Measurements from ENCODE around the gene CCDC137.

The CCDC137 gene

DNA sequence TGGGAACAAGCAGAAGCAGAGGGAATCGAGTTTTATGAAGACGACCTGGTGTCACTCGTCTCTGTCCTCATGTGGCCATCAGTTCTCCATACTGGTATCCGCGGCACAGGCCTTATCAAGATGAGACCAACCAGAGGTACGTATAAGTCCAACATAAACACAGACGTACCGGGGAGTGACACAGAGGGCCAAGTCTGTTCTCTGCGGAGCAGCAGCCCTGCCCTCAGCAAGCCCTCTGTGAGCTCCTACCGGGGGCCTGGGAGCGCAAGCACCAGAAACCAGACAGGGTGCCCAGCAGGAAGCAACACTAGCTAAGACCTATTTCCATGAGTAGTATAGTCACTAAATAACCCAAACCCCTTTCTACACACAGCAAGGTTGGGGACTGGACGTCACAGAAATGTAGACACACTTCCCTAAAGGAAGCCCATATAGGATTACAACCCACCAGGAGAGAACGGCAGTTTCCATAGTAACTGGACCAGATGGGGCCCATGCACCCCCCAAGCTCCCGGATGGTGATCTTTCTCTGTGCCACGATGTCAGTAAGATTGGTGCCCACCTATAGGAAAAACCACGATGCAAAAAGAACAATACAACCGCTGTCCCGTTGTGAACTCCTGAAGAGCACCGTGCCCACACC lies 16.1 kb downstream of the CCDC137 start:
- no peaks in the 10 kb centered on the region for H3K27me3 ChIP-seq (ENCODE audit: control insufficient read depth, insufficient read depth, low read length)
- peaks cover 2% of the 10 kb centered on the region for H3K4me1 ChIP-seq (ENCODE audit: control insufficient read depth, insufficient read depth, low read length)
- H3K27ac ChIP-seq (ENCODE audit: low read length): no peak overlapping the region
- H3K4me3 ChIP-seq (ENCODE audit: low read length): peak overlapping the region; percentile 89
- DNase-seq (ENCODE audit: low read depth, low spot score): no peak
- H3K9me3 ChIP-seq (ENCODE audit: control insufficient read depth, insufficient read depth, low read length): no peaks in the 10 kb centered on the region
- H3K36me3 ChIP-seq (ENCODE audit: control insufficient read depth, insufficient read depth, low read length): peaks cover 8% of the 10 kb centered on the region
- no CpG with 5 or more reads among the region's 19 CpGs for WGBS (ENCODE audit: insufficient coverage, insufficient read length)

DNA sequence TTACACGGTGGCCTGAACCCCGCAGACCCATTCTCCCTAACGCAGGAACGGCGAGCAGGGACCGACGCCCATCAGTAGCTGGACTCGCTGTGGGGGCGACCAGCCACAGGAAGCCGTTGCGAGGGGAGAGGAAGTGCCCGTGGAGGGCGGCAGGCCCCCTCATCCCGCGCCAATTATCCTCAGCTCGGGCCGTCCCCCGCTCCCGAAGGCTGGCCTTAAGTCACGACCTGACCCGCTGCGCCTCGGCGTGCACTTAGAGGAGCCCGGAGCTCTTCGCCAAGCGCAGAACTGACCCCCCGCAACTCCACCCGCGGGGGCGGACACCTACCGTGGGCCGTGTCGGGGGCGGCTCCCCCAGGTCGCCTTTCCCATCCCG lies 16.7 kb downstream of the CCDC137 start:
- Histone ChIP-seq H3K36me3 (ENCODE audit: control insufficient read depth, insufficient read depth, low read length) (peaks cover 12% of the 10 kb centered on the region), H3K27me3 (ENCODE audit: control insufficient read depth, insufficient read depth, low read length) (no peaks in the 10 kb centered on the region), H3K27ac (ENCODE audit: low read length) (no peak overlapping the region), H3K4me3 (ENCODE audit: low read length) (peak overlapping the region; percentile 89), H3K4me1 (ENCODE audit: control insufficient read depth, insufficient read depth, low read length) (peaks cover 2% of the 10 kb centered on the region), H3K9me3 (ENCODE audit: control insufficient read depth, insufficient read depth, low read length) (no peaks in the 10 kb centered on the region)
- no CpG with 5 or more reads among the region's 37 CpGs for WGBS (ENCODE audit: insufficient coverage, insufficient read length)
- no peak for DNase-seq (ENCODE audit: low read depth, low spot score)

DNA sequence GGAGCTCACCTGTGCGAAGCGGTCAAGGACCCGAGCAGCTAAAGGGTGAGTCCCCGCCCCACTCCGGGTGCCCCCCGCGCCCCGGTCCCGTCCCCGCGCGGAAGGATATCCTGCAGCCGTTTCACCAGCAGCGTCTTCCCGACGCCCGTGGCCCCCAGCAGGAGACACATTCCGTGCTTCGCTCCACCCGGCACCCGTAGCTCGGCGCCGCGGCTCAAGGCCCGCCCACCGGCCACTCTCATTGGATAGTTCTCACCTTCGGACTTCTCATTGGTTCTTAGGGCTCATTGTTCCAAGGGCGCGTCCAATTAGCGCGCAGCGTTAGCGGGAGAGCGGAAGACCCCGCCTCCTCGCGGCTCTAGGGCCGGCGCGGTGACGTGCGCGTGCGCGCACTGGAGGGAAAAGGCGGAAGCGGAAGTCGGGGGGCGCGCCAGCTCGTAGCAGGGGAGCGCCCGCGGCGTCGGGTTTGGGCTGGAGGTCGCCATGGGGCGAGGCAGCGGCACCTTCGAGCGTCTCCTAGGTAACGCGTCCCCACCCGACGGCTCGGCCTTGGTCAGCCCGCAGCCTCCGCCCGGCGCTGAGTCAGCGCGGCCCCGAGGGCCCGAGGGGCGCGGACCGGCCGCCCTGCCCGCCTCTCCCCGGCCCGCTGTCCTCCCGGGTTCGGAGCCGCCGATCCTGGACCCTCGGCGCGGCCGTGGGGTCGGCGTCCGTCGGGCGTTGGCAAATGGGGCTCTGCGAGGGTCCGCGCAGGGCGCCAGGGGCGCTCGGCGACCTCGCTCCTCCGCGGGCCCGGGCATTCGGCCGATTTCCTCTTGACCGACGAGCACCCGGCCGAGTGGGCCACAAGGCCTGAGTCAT lies 17.3 kb downstream of the CCDC137 start, which contains the start of the genes ARL16 and HGS:
ARL16 (minus strand) TSS at position 214 of the 858 bp plus-strand sequence; CDS start at position 170, 44 bp downstream.
HGS (plus strand) TSS at position 428 of the 858 bp plus-strand sequence; CDS start at position 484, 56 bp downstream.
- peak; percentile 95 for DNase-seq (ENCODE audit: low read depth, low spot score)
- Histone ChIP-seq H3K9me3 (ENCODE audit: control insufficient read depth, insufficient read depth, low read length) (no peaks in the 10 kb centered on the region), H3K4me3 (ENCODE audit: low read length) (peak within 1 kb of the TSS; percentile 89), H3K27me3 (ENCODE audit: control insufficient read depth, insufficient read depth, low read length) (no peaks in the 10 kb centered on the region), H3K4me1 (ENCODE audit: control insufficient read depth, insufficient read depth, low read length) (peaks cover 2% of the 10 kb centered on the region), H3K27ac (ENCODE audit: low read length) (no peak within 1 kb of the TSS), H3K36me3 (ENCODE audit: control insufficient read depth, insufficient read depth, low read length) (peaks cover 16% of the 10 kb centered on the region)
- no CpG with 5 or more reads among the region's 112 CpGs for WGBS (ENCODE audit: insufficient coverage, insufficient read length)

DNA sequence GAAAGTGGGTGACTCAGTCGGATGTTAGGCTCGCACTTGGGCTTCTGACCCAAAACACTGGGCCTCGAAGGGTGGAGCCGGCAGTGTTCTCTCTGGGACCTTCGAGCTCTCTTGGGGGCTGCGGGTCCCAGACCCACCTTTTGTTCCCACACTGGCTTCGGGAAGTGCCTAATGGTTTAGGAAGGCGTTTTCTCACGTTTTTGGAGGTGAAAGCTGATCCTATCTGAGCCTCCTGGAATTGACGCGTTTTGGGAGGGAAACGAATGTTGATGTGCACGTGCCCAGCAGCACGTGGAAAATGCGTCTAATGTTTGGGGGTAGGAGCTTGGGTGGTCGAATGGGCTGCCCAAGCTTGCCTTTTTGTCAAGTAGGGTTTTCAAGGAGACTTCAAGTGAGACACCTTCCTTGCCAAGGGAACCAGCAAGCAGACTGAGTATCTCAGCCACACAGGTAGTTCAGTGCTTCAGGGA lies 17.9 kb downstream of the CCDC137 start:
- Histone ChIP-seq H3K36me3 (ENCODE audit: control insufficient read depth, insufficient read depth, low read length) (peaks cover 20% of the 10 kb centered on the region), H3K4me1 (ENCODE audit: control insufficient read depth, insufficient read depth, low read length) (peaks cover 2% of the 10 kb centered on the region), H3K4me3 (ENCODE audit: low read length) (peak overlapping the region; percentile 86), H3K27me3 (ENCODE audit: control insufficient read depth, insufficient read depth, low read length) (no peaks in the 10 kb centered on the region), H3K9me3 (ENCODE audit: control insufficient read depth, insufficient read depth, low read length) (no peaks in the 10 kb centered on the region), H3K27ac (ENCODE audit: low read length) (no peak overlapping the region)
- WGBS (ENCODE audit: insufficient coverage, insufficient read length): no CpG with 5 or more reads among the region's 16 CpGs
- DNase-seq (ENCODE audit: low read depth, low spot score): no peak

DNA sequence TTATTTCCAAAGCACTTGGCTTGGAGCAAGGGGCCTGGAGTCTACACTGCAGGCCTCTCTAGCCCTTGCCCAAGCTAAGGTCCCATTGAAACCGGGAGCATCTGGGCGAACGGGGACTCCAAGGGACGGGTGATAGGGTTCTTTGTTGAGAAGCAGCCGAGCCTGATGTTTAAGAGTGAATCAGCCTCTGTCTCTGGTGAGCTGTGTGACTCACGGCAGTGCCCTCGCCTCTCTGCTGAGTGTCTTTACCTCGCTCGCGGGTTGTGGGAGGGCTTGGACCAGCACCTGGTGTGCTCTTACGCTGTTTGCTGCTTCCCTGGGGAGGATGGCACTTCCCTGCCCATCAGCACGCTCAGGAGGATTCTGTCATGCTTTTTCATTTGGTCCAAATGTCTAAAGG lies 18.6 kb downstream of the CCDC137 start:
- Histone ChIP-seq H3K4me3 (ENCODE audit: low read length) (no peak overlapping the region), H3K4me1 (ENCODE audit: control insufficient read depth, insufficient read depth, low read length) (peaks cover 2% of the 10 kb centered on the region), H3K9me3 (ENCODE audit: control insufficient read depth, insufficient read depth, low read length) (no peaks in the 10 kb centered on the region), H3K36me3 (ENCODE audit: control insufficient read depth, insufficient read depth, low read length) (peaks cover 23% of the 10 kb centered on the region), H3K27ac (ENCODE audit: low read length) (no peak overlapping the region), H3K27me3 (ENCODE audit: control insufficient read depth, insufficient read depth, low read length) (no peaks in the 10 kb centered on the region)
- WGBS (ENCODE audit: insufficient coverage, insufficient read length): no CpG with 5 or more reads among the region's 12 CpGs
- DNase-seq (ENCODE audit: low read depth, low spot score): no peak

DNA sequence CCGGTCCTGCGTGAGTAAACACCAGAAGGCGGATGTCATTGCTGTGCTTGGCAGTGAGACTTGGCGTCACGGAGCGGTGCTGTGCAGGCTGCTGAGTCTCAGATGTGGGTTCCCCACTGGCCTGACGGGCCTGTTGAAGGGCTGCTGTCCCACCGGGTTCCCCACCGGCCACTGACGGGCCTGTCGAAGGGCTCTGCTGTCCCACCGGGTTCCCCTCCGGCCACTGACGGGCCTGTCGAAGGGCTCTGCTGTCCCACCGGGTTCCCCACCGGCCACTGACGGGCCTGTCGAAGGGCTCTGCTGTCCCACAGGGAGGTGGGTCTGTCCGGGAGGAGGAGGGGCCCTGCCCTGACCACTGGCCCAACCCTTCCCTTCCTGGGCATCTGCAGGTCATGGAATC lies 20.1 kb downstream of the CCDC137 start:
- no peak overlapping the region for H3K27ac ChIP-seq (ENCODE audit: low read length)
- H3K36me3 ChIP-seq (ENCODE audit: control insufficient read depth, insufficient read depth, low read length): peaks cover 30% of the 10 kb centered on the region
- no peaks in the 10 kb centered on the region for H3K27me3 ChIP-seq (ENCODE audit: control insufficient read depth, insufficient read depth, low read length)
- no peak overlapping the region for H3K4me3 ChIP-seq (ENCODE audit: low read length)
- no peaks in the 10 kb centered on the region for H3K9me3 ChIP-seq (ENCODE audit: control insufficient read depth, insufficient read depth, low read length)
- peaks cover 2% of the 10 kb centered on the region for H3K4me1 ChIP-seq (ENCODE audit: control insufficient read depth, insufficient read depth, low read length)
- DNase-seq (ENCODE audit: low read depth, low spot score): no peak
- WGBS (ENCODE audit: insufficient coverage, insufficient read length): no CpG with 5 or more reads among the region's 20 CpGs

DNA sequence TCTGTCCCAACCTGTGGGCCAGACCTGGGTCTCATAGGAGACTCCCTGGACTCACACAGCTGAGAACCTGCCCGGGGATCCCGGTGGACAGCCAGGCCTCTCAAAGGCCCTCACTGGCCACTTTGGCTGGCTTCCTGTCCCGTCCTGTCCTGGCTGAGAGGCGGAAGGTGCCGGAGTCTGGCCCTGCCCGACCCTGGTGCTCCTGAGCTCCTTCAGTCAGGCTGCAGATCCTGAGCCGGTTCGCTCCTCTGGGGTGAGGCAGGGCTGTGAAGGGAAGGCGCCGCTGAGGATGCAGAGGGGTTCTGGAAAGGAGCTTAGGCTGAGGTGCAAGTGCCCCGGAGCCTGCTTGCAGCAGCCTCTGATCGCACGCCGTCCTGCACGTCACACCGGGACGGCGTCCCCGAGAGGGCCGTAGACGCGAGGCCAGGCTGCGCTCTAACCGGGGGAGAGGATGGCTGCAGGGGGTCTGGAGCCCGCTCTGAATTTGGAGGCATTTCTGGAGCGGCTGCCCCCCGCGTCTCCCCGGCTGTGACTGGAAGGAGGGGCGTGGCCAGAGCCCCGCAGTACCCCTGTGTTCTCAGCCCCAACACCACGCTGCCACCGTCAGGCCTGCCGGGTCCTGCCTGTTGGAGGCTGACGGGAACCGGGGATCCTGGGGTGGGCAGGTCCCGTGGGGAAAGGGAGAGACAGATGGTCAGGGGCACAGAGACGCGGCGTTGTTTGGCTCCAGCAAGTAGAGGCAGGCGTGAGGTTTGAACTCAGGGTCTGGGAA lies 21.4 kb downstream of the CCDC137 start:
- peaks cover 37% of the 10 kb centered on the region for H3K36me3 ChIP-seq (ENCODE audit: control insufficient read depth, insufficient read depth, low read length)
- no peak for DNase-seq (ENCODE audit: low read depth, low spot score)
- WGBS (ENCODE audit: insufficient coverage, insufficient read length): no CpG with 5 or more reads among the region's 41 CpGs

DNA sequence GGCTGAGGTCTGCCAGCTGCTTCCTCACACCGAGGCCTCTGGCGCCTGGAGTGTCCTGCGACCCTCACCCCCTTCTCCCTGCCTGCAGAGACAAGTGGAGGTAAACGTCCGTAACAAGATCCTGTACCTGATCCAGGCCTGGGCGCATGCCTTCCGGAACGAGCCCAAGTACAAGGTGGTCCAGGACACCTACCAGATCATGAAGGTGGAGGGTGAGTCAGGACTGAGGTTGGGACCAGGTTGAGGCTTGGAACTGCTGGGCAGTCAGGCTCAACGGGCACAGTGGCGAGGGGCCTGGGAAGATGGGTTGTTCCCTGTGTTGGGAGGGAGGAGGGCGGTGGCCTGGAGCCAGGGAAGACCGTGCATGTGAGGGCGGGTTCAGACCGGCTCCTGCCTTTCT lies 22.1 kb downstream of the CCDC137 start:
- no peak for DNase-seq (ENCODE audit: low read depth, low spot score)
- Histone ChIP-seq H3K27me3 (ENCODE audit: control insufficient read depth, insufficient read depth, low read length) (no peaks in the 10 kb centered on the region), H3K9me3 (ENCODE audit: control insufficient read depth, insufficient read depth, low read length) (no peaks in the 10 kb centered on the region), H3K27ac (ENCODE audit: low read length) (no peak overlapping the region), H3K4me1 (ENCODE audit: control insufficient read depth, insufficient read depth, low read length) (no peaks in the 10 kb centered on the region; the same call in 1 of the 2 replicates), H3K36me3 (ENCODE audit: control insufficient read depth, insufficient read depth, low read length) (peaks cover 37% of the 10 kb centered on the region), H3K4me3 (ENCODE audit: low read length) (no peak overlapping the region)
- no CpG with 5 or more reads among the region's 14 CpGs for WGBS (ENCODE audit: insufficient coverage, insufficient read length)

More for the DNA sequence above, 21.4 kb downstream of the CCDC137 start:
- no peak overlapping the region for H3K27ac ChIP-seq (ENCODE audit: low read length)
- no peak overlapping the region for H3K4me3 ChIP-seq (ENCODE audit: low read length)
- H3K4me1 ChIP-seq (ENCODE audit: control insufficient read depth, insufficient read depth, low read length): no peaks in the 10 kb centered on the region; the same call in 1 of the 2 replicates
- no peaks in the 10 kb centered on the region for H3K9me3 ChIP-seq (ENCODE audit: control insufficient read depth, insufficient read depth, low read length)
- no peaks in the 10 kb centered on the region for H3K27me3 ChIP-seq (ENCODE audit: control insufficient read depth, insufficient read depth, low read length)

DNA sequence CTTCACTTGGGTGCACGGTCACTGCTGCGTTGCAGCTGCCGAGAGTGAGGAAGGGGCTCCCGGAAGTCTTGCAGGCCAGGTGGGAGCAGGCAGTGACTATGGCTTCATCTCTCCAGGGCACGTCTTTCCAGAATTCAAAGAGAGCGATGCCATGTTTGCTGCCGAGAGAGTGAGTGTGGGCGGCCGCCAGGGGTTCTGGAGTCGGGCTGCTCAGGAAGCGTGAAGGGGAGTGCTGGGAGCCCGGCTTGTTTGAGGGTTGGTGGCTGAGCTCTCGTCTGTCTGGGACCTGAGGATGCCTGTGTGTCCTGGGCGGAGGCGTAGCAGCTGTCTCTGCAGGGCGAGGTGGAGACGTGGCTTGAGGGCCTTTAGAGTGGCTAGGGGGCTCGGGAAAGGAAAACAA lies 23.5 kb downstream of the CCDC137 start:
- Histone ChIP-seq H3K27ac (ENCODE audit: low read length) (no peak overlapping the region), H3K4me1 (ENCODE audit: control insufficient read depth, insufficient read depth, low read length) (no peaks in the 10 kb centered on the region), H3K4me3 (ENCODE audit: low read length) (no peak overlapping the region), H3K9me3 (ENCODE audit: control insufficient read depth, insufficient read depth, low read length) (no peaks in the 10 kb centered on the region), H3K36me3 (ENCODE audit: control insufficient read depth, insufficient read depth, low read length) (peaks cover 46% of the 10 kb centered on the region), H3K27me3 (ENCODE audit: control insufficient read depth, insufficient read depth, low read length) (no peaks in the 10 kb centered on the region)
- DNase-seq (ENCODE audit: low read depth, low spot score): no peak
- no CpG with 5 or more reads among the region's 18 CpGs for WGBS (ENCODE audit: insufficient coverage, insufficient read length)

DNA sequence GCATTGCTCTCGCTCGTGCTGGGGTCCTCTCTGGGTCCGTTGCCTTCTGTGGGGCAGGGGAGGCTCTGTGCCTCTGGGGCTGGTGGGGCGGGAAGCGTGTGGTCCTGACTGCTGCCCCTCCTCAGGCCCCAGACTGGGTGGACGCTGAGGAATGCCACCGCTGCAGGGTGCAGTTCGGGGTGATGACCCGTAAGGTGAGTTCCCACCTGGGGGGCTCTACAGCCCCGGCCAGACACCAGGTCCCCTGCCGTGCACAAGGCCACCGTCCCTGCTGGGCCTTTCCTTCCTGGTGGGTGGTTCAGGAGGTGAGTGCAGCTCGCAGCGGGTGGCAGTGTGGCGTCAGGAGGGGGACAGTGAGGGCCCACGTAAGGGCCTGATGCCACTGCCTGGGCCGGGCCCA lies 24.0 kb downstream of the CCDC137 start:
- H3K36me3 ChIP-seq (ENCODE audit: control insufficient read depth, insufficient read depth, low read length): peaks cover 47% of the 10 kb centered on the region
- no peaks in the 10 kb centered on the region for H3K27me3 ChIP-seq (ENCODE audit: control insufficient read depth, insufficient read depth, low read length)
- DNase-seq (ENCODE audit: low read depth, low spot score): no peak
- H3K4me1 ChIP-seq (ENCODE audit: control insufficient read depth, insufficient read depth, low read length): no peaks in the 10 kb centered on the region
- H3K9me3 ChIP-seq (ENCODE audit: control insufficient read depth, insufficient read depth, low read length): no peaks in the 10 kb centered on the region
- no peak overlapping the region for H3K4me3 ChIP-seq (ENCODE audit: low read length)
- no peak overlapping the region for H3K27ac ChIP-seq (ENCODE audit: low read length)
- no CpG with 5 or more reads among the region's 17 CpGs for whole genome bisulfite sequencing (ENCODE audit: insufficient coverage, insufficient read length)
